ENCODE results near the gene TRMT6. TPM values are rescaled to one million over a fixed set of nuclear protein-coding genes. Genes with fewer than 3 reads are reported as not detected.

Gene TRMT6
- total RNA-seq, 2 donors from 2014 or later = 11.6 to 13.1 TPM

DNA sequence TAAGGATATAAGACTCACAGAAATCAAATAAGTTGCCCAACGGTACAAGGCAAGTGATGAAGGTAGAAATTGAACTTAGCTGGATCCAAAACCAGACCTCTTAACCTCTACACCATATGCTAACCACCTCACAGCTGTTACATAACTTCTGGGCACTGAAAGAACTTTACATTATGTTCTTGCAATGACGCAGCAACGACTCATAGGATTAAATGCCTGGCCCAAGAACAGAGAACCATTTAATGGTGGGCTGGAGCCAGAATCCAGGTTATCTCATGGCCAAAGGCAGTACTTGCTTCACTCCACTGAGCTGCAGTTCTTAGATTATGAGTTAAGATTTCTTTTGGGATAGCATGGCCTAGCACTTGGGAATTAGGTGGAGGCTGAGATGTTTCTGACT, 4.4 kb downstream of the TRMT6 start:
- Histone ChIP-seq H3K9me3 (no peaks in the 10 kb centered on the region), H3K4me1 (peaks cover 0 to 12% of the 10 kb centered on the region in 2 donors), H3K27me3 (no peaks in the 10 kb centered on the region), H3K27ac (no peak overlapping the region), H3K36me3 (peaks cover 54% of the 10 kb centered on the region), H3K4me3 (no peak overlapping the region)
- DNase-seq (ENCODE audit: low spot score) = no peak
- TF ChIP-seq, protein P1, sequence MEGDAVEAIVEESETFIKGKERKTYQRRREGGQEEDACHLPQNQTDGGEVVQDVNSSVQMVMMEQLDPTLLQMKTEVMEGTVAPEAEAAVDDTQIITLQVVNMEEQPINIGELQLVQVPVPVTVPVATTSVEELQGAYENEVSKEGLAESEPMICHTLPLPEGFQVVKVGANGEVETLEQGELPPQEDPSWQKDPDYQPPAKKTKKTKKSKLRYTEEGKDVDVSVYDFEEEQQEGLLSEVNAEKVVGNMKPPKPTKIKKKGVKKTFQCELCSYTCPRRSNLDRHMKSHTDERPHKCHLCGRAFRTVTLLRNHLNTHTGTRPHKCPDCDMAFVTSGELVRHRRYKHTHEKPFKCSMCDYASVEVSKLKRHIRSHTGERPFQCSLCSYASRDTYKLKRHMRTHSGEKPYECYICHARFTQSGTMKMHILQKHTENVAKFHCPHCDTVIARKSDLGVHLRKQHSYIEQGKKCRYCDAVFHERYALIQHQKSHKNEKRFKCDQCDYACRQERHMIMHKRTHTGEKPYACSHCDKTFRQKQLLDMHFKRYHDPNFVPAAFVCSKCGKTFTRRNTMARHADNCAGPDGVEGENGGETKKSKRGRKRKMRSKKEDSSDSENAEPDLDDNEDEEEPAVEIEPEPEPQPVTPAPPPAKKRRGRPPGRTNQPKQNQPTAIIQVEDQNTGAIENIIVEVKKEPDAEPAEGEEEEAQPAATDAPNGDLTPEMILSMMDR (IDR thresholded peaks at IDR 0.05) = no peak

GRCh38 chr20:5938456-5939029, 11.8 kb downstream of the TRMT6 start:
- H3K4me3 ChIP-seq = no peak overlapping the region
- TF ChIP-seq, protein P1 (IDR thresholded peaks at IDR 0.05) = no peak
- H3K27ac ChIP-seq = no peak overlapping the region
- no peaks in the 10 kb centered on the region for H3K4me1 ChIP-seq
- H3K27me3 ChIP-seq = no peaks in the 10 kb centered on the region
- H3K36me3 ChIP-seq = peaks cover 55% of the 10 kb centered on the region
- no peaks in the 10 kb centered on the region for H3K9me3 ChIP-seq
- DNase-seq (ENCODE audit: low spot score) = no peak

DNA sequence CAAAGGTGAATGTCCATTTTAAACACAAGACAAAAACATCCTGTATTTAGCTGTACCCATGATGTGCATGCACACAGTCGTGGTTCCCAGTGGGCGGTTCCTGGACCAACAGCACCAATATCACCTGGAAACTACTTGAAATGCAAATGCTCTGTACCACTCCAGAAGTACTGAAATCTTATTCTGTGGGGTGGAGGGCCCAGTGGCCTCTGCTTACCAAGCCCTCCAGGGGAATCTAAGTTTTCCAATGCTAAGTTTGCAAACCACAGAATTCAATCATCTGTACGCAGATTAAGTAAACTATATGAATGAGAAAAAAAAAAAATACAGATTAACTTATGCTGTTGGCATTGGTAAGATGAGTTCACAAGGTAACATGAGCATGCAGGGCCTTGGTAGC, 14.1 kb downstream of the TRMT6 start:
- TF ChIP-seq, protein P1 (IDR thresholded peaks at IDR 0.05) = no peak
- Histone ChIP-seq H3K9me3 (no peaks in the 10 kb centered on the region), H3K36me3 (peaks cover 32% of the 10 kb centered on the region), H3K27ac (no peak overlapping the region), H3K4me3 (no peak overlapping the region), H3K4me1 (no peaks in the 10 kb centered on the region), H3K27me3 (no peaks in the 10 kb centered on the region)
- DNase-seq (ENCODE audit: low spot score) = no peak

GRCh38 chr20:5935384-5935783, 14.9 kb downstream of the TRMT6 start:
- no peaks in the 10 kb centered on the region for H3K9me3 ChIP-seq
- peaks cover 23% of the 10 kb centered on the region for H3K36me3 ChIP-seq
- no peaks in the 10 kb centered on the region for H3K27me3 ChIP-seq
- no peaks in the 10 kb centered on the region for H3K4me1 ChIP-seq
- H3K27ac ChIP-seq = no peak overlapping the region
- TF ChIP-seq, protein P1 (IDR thresholded peaks at IDR 0.05) = no peak
- DNase-seq (ENCODE audit: low spot score) = no peak
- H3K4me3 ChIP-seq = no peak overlapping the region

DNA sequence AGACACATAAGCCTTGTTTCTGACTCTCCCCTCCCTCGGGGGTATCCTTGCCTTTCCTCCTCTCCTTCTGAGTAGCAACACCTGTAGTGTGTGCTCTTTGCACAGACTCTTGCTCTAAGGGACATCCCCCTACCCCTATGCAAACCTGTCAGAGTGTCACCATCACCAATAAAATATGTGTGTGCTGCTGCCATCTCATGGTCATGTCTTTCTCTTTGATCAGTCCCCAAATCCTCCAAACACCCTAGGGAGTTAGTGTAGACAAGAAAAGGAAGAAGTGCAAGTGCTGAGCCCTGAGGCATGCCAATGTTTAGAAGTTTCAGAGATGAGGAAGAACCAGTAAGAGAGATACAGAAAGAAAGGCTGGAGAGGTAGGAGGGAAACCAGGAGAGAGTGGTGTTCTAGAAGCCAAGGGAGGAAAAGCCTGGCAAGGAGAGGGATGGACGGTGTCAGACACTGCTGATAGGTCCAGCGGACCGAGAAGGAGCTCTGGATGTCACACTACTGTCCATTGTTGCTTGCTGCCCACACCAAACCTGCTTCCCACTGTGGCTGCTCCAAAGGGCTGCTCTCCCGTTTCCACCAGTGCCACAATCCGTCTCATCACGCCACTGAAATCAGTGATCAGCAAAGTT, 16.4 kb downstream of the TRMT6 start:
- H3K4me3 ChIP-seq = no peak overlapping the region
- no peaks in the 10 kb centered on the region for H3K27me3 ChIP-seq
- no peak overlapping the region for H3K27ac ChIP-seq
- TF ChIP-seq, protein P1 (IDR thresholded peaks at IDR 0.05) = peak in 1 of 2 donors; percentile 49
- H3K9me3 ChIP-seq = no peaks in the 10 kb centered on the region
- H3K36me3 ChIP-seq = peaks cover 10% of the 10 kb centered on the region
- no peaks in the 10 kb centered on the region for H3K4me1 ChIP-seq
- no peak for DNase-seq (ENCODE audit: low spot score)

- Histone ChIP-seq H3K9me3 (no peaks in the 10 kb centered on the region), H3K27ac (no peak overlapping the region), H3K27me3 (no peaks in the 10 kb centered on the region), H3K36me3 (peaks cover 1% of the 10 kb centered on the region), H3K4me3 (no peak overlapping the region), H3K4me1 (no peaks in the 10 kb centered on the region)
- DNase-seq (ENCODE audit: low spot score) = no peak
- TF ChIP-seq, protein P1 (IDR thresholded peaks at IDR 0.05) = no peak
Observed at GRCh38 chr20:5932796-5933195, 17.5 kb downstream of the TRMT6 start.

Data from right atrium auricular region (tissue), 2 donors.